Small intestine (tissue), 7 donors: ENCODE results near the gene TUBB4B. TPM values are rescaled to one million over a fixed set of nuclear protein-coding genes. Genes with fewer than 3 reads are reported as not detected.
"Not testable (repeated sequence)": the region's sequence is repeated elsewhere in the genome, so short reads cannot be mapped to it uniquely, and the experiment has no call there.

ENCODE experiments used
- DNase-seq, 2 donors: peaks; one replicate each; pipeline versions ENCODE4 v3.0.0 to v3.0.0-alpha.2; 2013
- FAIRE-seq: peaks from 2 replicates; lab custom pipeline; 2012; peaks lifted over from hg19 to GRCh38; lab: Jason Lieb, UNC
- H3K27ac ChIP-seq, 3 donors: one replicate each; pipeline ENCODE4 v1.5.1; 2013; ENCODE audit warnings: low read length in 2 of 3, mild to moderate bottlenecking in 2 of 3, control low read depth in 1 of 3, inconsistent platforms in 1 of 3, low read depth in 1 of 3, moderate library complexity in 1 of 3
- H3K27me3 ChIP-seq, 3 donors: one replicate each; pipeline ENCODE4 v1.6.1; 2013; ENCODE audit warnings: low read length in 3 of 3, inconsistent platforms in 1 of 3; ENCODE audit not compliant: control insufficient read depth in 3 of 3, insufficient read depth in 3 of 3
- H3K36me3 ChIP-seq, 3 donors: one replicate each; pipeline ENCODE4 v1.6.1; 2013; ENCODE audit warnings: low read length in 3 of 3, inconsistent platforms in 1 of 3, low read depth in 1 of 3, mild to moderate bottlenecking in 1 of 3, moderate library complexity in 1 of 3; ENCODE audit not compliant: control insufficient read depth in 3 of 3, insufficient read depth in 2 of 3
- H3K4me1 ChIP-seq, 3 donors: one replicate each; pipeline ENCODE4 v1.6.1; 2013; ENCODE audit warnings: low read length in 2 of 3, inconsistent platforms in 1 of 3, low read depth in 1 of 3, mild to moderate bottlenecking in 1 of 3, moderate library complexity in 1 of 3; ENCODE audit not compliant: control insufficient read depth in 3 of 3, insufficient read depth in 2 of 3
- H3K4me3 ChIP-seq, 3 donors: one replicate each; pipeline ENCODE4 v1.5.1; 2013; ENCODE audit warnings: low read length in 3 of 3, control low read depth in 1 of 3, inconsistent platforms in 1 of 3, low read depth in 1 of 3, mild to moderate bottlenecking in 1 of 3, moderate library complexity in 1 of 3
- H3K9me3 ChIP-seq, 2 donors: one replicate each; pipeline ENCODE4 v1.6.1; 2013; ENCODE audit warnings: low read depth in 1 of 2, low read length in 1 of 2; ENCODE audit not compliant: control insufficient read depth in 2 of 2, insufficient read depth in 1 of 2
- WGBS, 3 donors: extraction: QIAGEN DNeasy Blood & Tissue Kit; methylation state at CpG; one replicate each; pipeline ENCODE4 v1.1.7; 2013; 5-methylcytosine and 5-hydroxymethylcytosine counted together
- polyA plus RNA-seq, 4 donors: library from polyadenylated mRNA; stranded (reverse) in 3 of 4; unstranded in 1 of 4; fragments of 200-250 nt in 3 of 4; fragments of 120-200 nt in 1 of 4; gene quantifications; one replicate each; pipeline versions ENCODE4 v1.2.1 to v1.2.3, GENCODE V29; 2013
- donor health status: healthy with polysubstance abuse.
- donor health status: control.
- donor health status: control.
- donor health status: Bipolar disorder and iron deficiency.
- donor health status: healthy.

The TUBB4B gene
- polyA plus RNA-seq, 4 donors = 365 to 445 (median 372) TPM

GRCh38 chr9:137241490-137242268 lies 592 bp downstream of the TUBB4B start:
- Histone ChIP-seq H3K36me3 (peaks cover 4 to 39% (median 9%) of the 10 kb centered on the region in 3 donors), H3K4me3 (peak overlapping the region; percentile 88 to 96 (median 91)), H3K27ac (peak overlapping the region; percentile 89 to 96 (median 92)), H3K9me3 (no peaks in the 10 kb centered on the region), H3K4me1 (peaks cover 0 to 58% (median 6%) of the 10 kb centered on the region in 3 donors), H3K27me3 (no peaks in the 10 kb centered on the region)
- FAIRE-seq = no peak
- 0 to 2% (median 1%) methylated on average over 41 to 83 of the region's 83 CpGs for WGBS, 3 donors
- DNase-seq = peak; percentile 75 to 76

GRCh38 chr9:137242269-137243203 lies 1.4 kb downstream of the TUBB4B start:
- Histone ChIP-seq H3K4me1 (peaks cover 0 to 49% (median 4%) of the 10 kb centered on the region in 3 donors), H3K27me3 (no peaks in the 10 kb centered on the region), H3K9me3 (no peaks in the 10 kb centered on the region), H3K36me3 (peaks cover 4 to 39% (median 9%) of the 10 kb centered on the region in 3 donors), H3K4me3 (peak overlapping the region; percentile 88 to 96 (median 91)), H3K27ac (peak overlapping the region; percentile 82 to 96 (median 89))
- FAIRE-seq (no peak), DNase-seq (no peak)
- 16 to 60% (median 35%) methylated on average over 36 of the region's 36 CpGs for WGBS, 3 donors

- 51 to 83% (median 67%) methylated on average over 15 to 18 of the region's 18 CpGs for WGBS, 3 donors
- FAIRE-seq, DNase-seq, H3K27me3 ChIP-seq, H3K9me3 ChIP-seq, H3K27ac ChIP-seq: not testable (repeated sequence)
- Histone ChIP-seq H3K4me1 (peaks cover 0 to 42% (median 4%) of the 10 kb centered on the region in 3 donors), H3K4me3 (peak overlapping the region in 2 of 3 donors; percentile 91 to 96), H3K36me3 (peaks cover 4 to 36% (median 9%) of the 10 kb centered on the region in 3 donors)
Observed at GRCh38 chr9:137243266-137243625, 2.2 kb downstream of the TUBB4B start.

DNA sequence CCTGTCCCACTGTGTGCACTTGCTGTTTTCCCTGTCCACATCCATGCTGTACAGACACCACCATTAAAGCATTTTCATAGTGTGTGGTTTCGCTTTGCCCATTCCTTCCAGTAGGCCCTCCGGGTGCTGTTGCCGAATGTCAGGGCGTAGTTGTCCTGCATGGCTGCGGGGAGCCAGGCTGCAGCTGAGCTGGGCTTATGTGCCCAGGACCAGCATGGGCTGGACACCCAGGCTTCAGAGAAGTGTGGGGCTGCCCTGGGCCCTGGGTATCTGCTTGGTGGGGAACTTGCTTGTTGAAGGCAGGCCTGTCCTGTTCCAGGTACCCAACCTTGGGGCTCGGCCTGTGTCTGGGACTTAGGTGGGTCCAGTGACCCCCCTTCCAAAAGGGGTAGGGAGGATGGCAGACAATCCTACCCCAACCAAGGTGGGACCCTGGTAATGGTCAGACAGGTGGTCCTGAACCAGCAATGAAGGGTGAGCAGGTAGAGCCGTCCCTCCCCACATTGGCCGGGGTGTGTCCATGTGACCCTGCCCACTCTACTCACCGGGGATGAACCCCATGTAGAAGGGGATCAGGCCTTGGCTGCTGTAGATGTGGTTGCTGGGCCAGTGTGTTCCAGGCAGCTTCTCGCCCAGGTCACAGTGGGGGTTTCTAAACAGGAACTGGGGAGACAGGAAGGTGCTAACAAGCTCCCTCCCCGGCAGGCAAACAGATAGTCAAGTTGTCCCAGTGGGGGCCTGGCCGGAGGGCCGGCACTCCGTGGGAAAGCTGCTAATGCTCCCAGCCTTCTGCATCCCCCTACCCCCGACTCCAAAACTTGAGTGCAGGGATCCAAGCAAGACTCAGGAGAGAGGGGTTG lies 2.8 kb downstream of the TUBB4B start:
- FAIRE-seq = no peak
- peak in 1 of 2 donors; percentile 27 for DNase-seq
- peak overlapping the region in 1 of 3 donors; percentile 96 for H3K4me3 ChIP-seq
- H3K27ac ChIP-seq = peak overlapping the region in 1 of 3 donors; percentile 5
- H3K36me3 ChIP-seq = peaks cover 4 to 30% (median 9%) of the 10 kb centered on the region in 3 donors
- WGBS, 3 donors = 47 to 62% (median 57%) methylated on average over 15 of the region's 15 CpGs
- peaks cover 0 to 36% (median 4%) of the 10 kb centered on the region in 3 donors for H3K4me1 ChIP-seq
- no peaks in the 10 kb centered on the region for H3K9me3 ChIP-seq
- H3K27me3 ChIP-seq = no peaks in the 10 kb centered on the region

DNA sequence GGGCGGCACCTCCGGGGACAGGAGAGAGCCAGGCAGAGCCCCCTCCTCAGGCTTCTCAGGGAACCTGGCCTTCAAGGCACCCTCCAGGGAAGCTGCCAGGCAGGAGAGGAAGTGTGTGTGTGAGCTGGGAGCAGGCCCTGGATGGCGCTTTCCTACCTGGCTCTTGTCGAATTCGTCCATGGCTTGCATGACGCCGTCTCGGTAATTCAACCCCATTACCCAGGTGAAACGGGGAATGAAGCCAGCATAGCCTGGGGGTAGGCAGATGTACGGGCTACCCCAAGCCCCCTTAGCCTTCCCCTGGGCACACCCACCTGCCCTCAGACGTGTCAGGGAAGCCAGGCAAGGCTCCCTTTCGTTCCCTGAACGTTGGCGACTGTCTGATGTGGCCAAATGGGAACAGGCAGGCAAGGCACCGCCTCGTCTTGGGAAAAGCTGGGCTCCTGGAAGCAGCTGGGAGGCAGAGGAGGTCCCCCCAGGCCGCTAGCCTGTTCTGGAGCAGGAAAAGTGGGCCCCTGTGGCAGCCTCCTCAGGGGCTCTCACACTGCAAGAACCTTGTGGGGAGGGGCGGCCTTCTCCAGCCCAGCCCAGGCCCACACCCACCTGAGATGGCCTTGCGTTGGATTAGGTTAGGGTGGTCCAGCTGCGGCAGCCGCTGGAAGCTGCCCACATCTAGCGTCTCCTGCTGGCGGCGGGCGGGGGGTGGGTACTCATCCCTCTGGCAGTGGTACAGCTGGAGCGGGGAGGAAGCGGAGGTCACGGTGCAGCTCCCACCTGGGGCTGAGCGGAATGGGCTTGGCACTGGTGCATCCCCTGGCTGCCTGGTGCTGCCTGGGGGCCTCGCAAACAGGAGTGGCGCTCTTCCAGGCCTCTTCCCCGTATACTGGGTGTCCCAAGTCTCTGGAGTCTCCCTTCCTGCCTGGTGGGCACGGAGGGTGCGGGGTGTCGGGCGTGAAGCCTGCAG lies 3.7 kb downstream of the TUBB4B start:
- 72 to 82% (median 78%) methylated on average over 35 to 36 of the region's 36 CpGs for WGBS, 3 donors
- no peak for DNase-seq
- Histone ChIP-seq H3K9me3 (no peaks in the 10 kb centered on the region), H3K27ac (no peak overlapping the region), H3K36me3 (peaks cover 4 to 27% (median 9%) of the 10 kb centered on the region in 3 donors), H3K4me3 (no peak overlapping the region), H3K4me1 (peaks cover 0 to 31% (median 4%) of the 10 kb centered on the region in 3 donors), H3K27me3 (no peaks in the 10 kb centered on the region)
- FAIRE-seq = no peak

DNA sequence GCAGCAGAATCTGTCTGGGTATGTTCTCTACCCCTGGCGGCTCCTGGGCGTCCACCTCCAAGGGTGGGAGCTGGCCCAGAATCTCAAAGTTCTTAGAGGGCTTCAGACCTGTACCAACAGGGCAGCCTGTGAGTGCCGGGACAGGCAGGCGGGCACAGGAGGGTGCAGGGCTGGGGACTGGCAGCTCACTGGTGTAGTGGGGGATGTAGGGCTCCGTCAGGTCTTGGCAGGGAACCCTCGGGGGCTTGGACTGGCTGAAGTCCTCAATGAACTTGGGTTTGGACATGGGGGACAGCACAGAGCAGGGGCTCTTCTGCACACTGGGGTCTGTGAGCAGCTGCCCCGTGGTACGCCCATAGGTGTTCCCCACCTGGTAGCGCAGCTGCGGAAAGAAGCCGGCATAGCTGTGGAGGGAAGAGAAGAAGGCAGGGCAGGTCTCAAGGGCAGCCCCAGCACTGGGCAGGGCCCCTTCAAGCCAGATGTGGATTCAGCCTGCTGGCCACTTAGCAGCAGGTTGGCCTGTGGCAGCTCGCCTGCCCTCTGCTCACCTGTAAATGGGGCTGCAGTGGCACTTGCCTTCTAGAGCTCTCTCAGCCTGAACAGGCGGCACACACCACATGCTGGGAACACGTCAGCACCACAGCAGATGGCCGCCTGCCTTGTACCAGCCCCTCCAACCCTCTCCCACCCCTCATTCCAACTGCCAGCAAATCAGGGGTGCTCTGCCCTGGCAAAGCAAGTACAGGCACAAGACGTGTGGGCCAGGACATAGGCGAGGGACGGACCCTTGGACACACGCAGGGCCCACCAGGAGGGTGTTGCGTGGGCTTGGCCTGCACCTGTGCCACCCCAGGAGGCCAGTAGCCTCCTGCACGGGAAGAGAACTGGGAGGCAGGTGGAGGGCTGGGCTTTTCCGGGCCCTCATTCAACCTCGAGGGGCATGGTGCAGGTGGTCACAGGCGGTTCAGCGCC lies 4.6 kb downstream of the TUBB4B start:
- Histone ChIP-seq H3K27me3 (no peaks in the 10 kb centered on the region), H3K9me3 (no peaks in the 10 kb centered on the region), H3K4me1 (peaks cover 0 to 28% (median 4%) of the 10 kb centered on the region in 3 donors), H3K36me3 (peaks cover 4 to 27% (median 9%) of the 10 kb centered on the region in 3 donors), H3K27ac (no peak overlapping the region), H3K4me3 (no peak overlapping the region)
- DNase-seq (no peak), FAIRE-seq (no peak)
- 84 to 90% (median 90%) methylated on average over 20 to 25 of the region's 25 CpGs for WGBS, 3 donors
